Activated T-helper 17 cell treated with anti-CD3 and anti-CD28 coated beads, Interleukin-2, amount 50 U/mL, for 72 hours (primary cell): Measurements from ENCODE around the gene VWA3A. TPM values are rescaled to one million over a fixed set of nuclear protein-coding genes. Genes with fewer than 3 reads are reported as not detected.

Experiments
- ATAC-seq: fragments of 150-1000 bp; cut with Tn5 transposase; replicated peaks from 2 replicates; pipeline ENCODE4 v1.10.0; 2021; ENCODE audit warnings: mild to moderate bottlenecking, moderate library complexity
- H3K27ac Mint-ChIP-seq: one replicate; pipeline ENCODE4 v1.8.0; 2022; ENCODE audit warnings: mixed read lengths
- H3K27me3 Mint-ChIP-seq: one replicate; pipeline ENCODE4 v1.8.0; 2022; ENCODE audit warnings: mixed read lengths
- H3K36me3 Mint-ChIP-seq: one replicate; pipeline ENCODE4 v1.8.0; 2022; ENCODE audit warnings: low read depth, mild to moderate bottlenecking, mixed read lengths
- H3K4me1 Mint-ChIP-seq: one replicate; pipeline ENCODE4 v1.8.0; 2022; ENCODE audit warnings: mixed read lengths
- H3K4me3 Mint-ChIP-seq: one replicate; pipeline ENCODE4 v1.8.0; 2022; ENCODE audit warnings: mild to moderate bottlenecking, mixed read lengths
- H3K9me3 Mint-ChIP-seq: one replicate; pipeline ENCODE4 v1.8.0; 2022; ENCODE audit warnings: mixed read lengths
- total RNA-seq, 2 donors: library from RNA; stranded (reverse); gene quantifications; one replicate each; pipeline ENCODE4 v1.2.3, GENCODE V29; 2022

The VWA3A gene
- total RNA-seq, 2 donors from 2014 or later = not detected

DNA sequence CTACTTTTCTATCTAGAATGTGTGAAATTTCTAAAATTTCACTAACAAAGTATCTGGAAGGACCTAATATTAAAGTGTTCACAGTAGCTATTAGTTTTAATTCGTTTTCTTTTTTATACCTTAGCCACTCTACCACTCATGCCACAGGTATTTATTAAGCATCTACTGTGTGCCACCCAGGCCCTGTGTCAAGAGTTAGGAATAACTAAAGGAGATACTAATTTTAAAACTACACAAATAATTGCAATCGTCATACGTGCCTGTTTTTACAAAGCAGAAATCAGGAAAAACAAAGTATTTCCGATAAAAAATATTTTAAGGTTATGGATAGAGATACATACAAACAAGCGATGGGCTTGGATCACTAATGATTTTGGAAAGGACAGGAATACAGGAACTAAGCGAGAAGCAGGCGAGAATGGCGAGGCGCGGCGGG is 113.3 kb downstream of the VWA3A start:
- no peak for ATAC-seq
- peak overlapping the region; percentile 90 for H3K4me3 Mint-ChIP-seq
- peaks cover 9% of the 10 kb centered on the region for H3K4me1 Mint-ChIP-seq

DNA sequence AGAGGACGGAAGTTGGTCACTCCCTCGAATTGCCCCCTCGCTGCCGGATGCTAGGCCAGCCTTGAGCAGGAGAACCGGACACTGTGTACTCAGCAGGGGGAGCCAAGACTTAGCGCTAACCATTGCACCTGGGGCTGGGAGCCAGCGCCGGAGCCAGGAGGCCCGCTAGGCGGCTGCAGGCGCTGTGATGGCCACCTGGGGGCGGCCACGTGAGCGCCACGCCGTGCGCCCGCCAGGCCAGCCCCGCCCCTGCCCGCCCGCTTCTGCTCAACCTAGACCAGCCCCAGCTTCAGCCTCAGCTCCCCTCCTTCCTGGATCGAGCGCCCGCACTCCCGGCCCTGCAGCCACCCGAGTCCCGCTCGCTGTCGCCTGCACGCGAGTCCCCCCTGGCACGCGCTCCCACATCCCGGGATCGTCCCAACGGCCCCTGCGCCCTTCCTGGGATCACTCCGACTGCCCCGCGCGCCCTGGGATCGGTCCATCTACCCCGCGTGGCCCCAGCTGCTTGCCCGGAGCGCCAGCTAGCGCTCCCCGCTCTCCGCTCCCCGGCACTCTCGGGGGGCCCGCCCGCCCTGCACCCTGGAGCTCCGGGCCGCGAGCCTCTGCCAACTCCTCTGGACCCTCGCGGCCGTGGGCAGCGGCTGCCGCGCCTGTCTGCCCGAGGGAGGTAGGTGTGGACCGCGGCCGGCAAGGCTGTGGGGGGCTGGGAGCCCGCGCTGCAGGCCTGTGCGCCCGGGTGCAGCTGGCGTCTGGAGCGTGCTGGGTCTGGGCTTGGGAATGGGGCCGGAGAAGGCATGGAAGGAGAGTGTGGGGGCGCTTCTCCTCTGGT is 113.9 kb downstream of the VWA3A start, which contains the start of gene EEF2K:
Gene EEF2K (plus strand): TSS at position 266 of the 829 bp plus-strand sequence. CDS start 19,452 bp downstream, outside the sequence.
- Mint-ChIP-seq H3K4me3 (peak within 1 kb of the TSS; percentile 90), H3K27me3 (no peaks in the 10 kb centered on the region), H3K9me3 (no peaks in the 10 kb centered on the region), H3K4me1 (peaks cover 14% of the 10 kb centered on the region), H3K27ac (peak within 1 kb of the TSS; percentile 87), H3K36me3 (peaks cover 6% of the 10 kb centered on the region)
- peak; percentile 81 for ATAC-seq

More for the DNA sequence above, 113.3 kb downstream of the VWA3A start:
- no peaks in the 10 kb centered on the region for H3K27me3 Mint-ChIP-seq
- peak overlapping the region; percentile 71 for H3K27ac Mint-ChIP-seq
- H3K9me3 Mint-ChIP-seq = no peaks in the 10 kb centered on the region
- peaks cover 6% of the 10 kb centered on the region for H3K36me3 Mint-ChIP-seq

Other genes starting within 250 kb of the VWA3A start
- gene NPIPB4, start 234.8 kb upstream of the VWA3A start, total RNA-seq = 100 to 1,000 TPM; 187 to 263 TPM
- gene UQCRC2, start 139.2 kb upstream of the VWA3A start, total RNA-seq = 100 to 1,000 TPM; 202 to 322 TPM
- gene PDZD9, start 91.4 kb upstream of the VWA3A start, total RNA-seq = not detected
- gene MOSMO, start 84.4 kb upstream of the VWA3A start, total RNA-seq = 10 to 100 TPM; 10.9 to 14.2 TPM
- not detected for gene SDR42E2, start 70.0 kb downstream of the VWA3A start, total RNA-seq
- 10 to 100 TPM; 22.5 to 29.0 TPM for gene EEF2K, start 113.7 kb downstream of the VWA3A start, total RNA-seq
- gene POLR3E, start 204.9 kb downstream of the VWA3A start, total RNA-seq = 10 to 100 TPM; 48.9 to 76.2 TPM